Endothelial cell of umbilical vein (primary cell): ENCODE measurements around the gene OR51D1. TPM values are rescaled to one million over a fixed set of nuclear protein-coding genes. Genes with fewer than 3 reads are reported as not detected.

ENCODE experiments used
- BruUV-seq: library from RNA; stranded (reverse); fragments of 400-500 nt; replicated peaks from 2 replicates; lab custom pipeline; 2021; lab: Mats Ljungman, UMichigan
- CTCF ChIA-PET: fragments of 300-600, 350-600 bp; sonication (Branson Sonifier 250); formaldehyde crosslinking; loops from one replicate; lab custom pipeline; 2021; ENCODE audit warnings: antibody characterized with exemption, inconsistent platforms; lab: Charles Lee
- POLR2A ChIA-PET: fragments of 300-600, 350-600 bp; sonication (Branson Sonifier 250); formaldehyde crosslinking; loops from one replicate; lab custom pipeline; 2021; ENCODE audit warnings: antibody characterized with exemption, inconsistent platforms; lab: Charles Lee
- DNase-seq: peaks from one replicate; pipeline ENCODE4 v3.0.0-alpha.2; 2011; ENCODE audit warnings: low read depth, low spot score
- FAIRE-seq: peaks from 2 replicates; lab custom pipeline; 2011; peaks lifted over from hg19 to GRCh38; lab: Jason Lieb, UNC
- H2AFZ ChIP-seq: 2 replicates; pipeline ENCODE4 v1.6.0; 2012; ENCODE audit warnings: low read depth, low read length, control low read depth, inconsistent platforms
- H3K27ac ChIP-seq: 2 replicates; pipeline ENCODE4 v1.5.1; 2011; ENCODE audit warnings: low read depth, mild to moderate bottlenecking, control low read depth, low read length, moderate library complexity; ENCODE audit not compliant: insufficient read depth
- H3K27me3 ChIP-seq, 2 experiments: 2 replicates each; pipeline versions ENCODE4 v1.6.0 to v1.6.1; 2011; ENCODE audit warnings: low read length in 2 of 2, mixed read lengths in 1 of 2; ENCODE audit not compliant: control insufficient read depth in 2 of 2, insufficient read depth in 2 of 2
- H3K36me3 ChIP-seq, 2 experiments: 2 replicates in 1 of 2; 3 replicates in 1 of 2; pipeline ENCODE4 v1.5.1; 2011; ENCODE audit warnings: low read length in 2 of 2, mild to moderate bottlenecking in 1 of 2, moderate library complexity in 1 of 2; ENCODE audit not compliant: control insufficient read depth in 2 of 2, insufficient read depth in 2 of 2; ENCODE audit errors: extremely low read depth in 1 of 2
- H3K4me1 ChIP-seq: 3 replicates; pipeline ENCODE4 v1.5.1; 2011; ENCODE audit warnings: mild to moderate bottlenecking, low read length; ENCODE audit not compliant: control insufficient read depth, insufficient read depth; ENCODE audit errors: extremely low read depth
- H3K4me2 ChIP-seq: 2 replicates; pipeline ENCODE4 v1.6.1; 2011; ENCODE audit warnings: low read length, control low read depth, mixed read lengths; ENCODE audit not compliant: insufficient read depth
- H3K4me3 ChIP-seq, 3 experiments: fragments of 200-600 bp in 1 of 3; sonication (generic), shearing (Covaris generic) in 1 of 3; replicated peaks in 1 of 3; 2 replicates each; pipeline ENCODE4 v1.5.1; 2011 to 2016; ENCODE audit warnings: control low read depth in 3 of 3, low read length in 3 of 3, mild to moderate bottlenecking in 2 of 3, inconsistent platforms in 1 of 3, low read depth in 1 of 3, moderate library complexity in 1 of 3; ENCODE audit not compliant: insufficient read depth in 1 of 3
- H3K79me2 ChIP-seq: 2 replicates; pipeline ENCODE4 v1.6.0; 2012; ENCODE audit warnings: low read length, inconsistent platforms; ENCODE audit not compliant: control insufficient read depth, insufficient read depth
- H3K9ac ChIP-seq: replicated peaks from 2 replicates; pipeline ENCODE3; 2011; ENCODE audit warnings: low read length, control low read depth; ENCODE audit not compliant: insufficient read depth; ENCODE audit errors: extremely low read depth
- H3K9me1 ChIP-seq: replicated peaks from 3 replicates; pipeline ENCODE4 v1.6.0; 2011; ENCODE audit warnings: mild to moderate bottlenecking, low read length; ENCODE audit not compliant: control insufficient read depth, insufficient read depth; ENCODE audit errors: extremely low read depth
- H3K9me3 ChIP-seq: replicated peaks from 2 replicates; pipeline ENCODE4 v1.5.1; 2012; ENCODE audit warnings: low read length, inconsistent platforms; ENCODE audit not compliant: control insufficient read depth, insufficient read depth
- H4K20me1 ChIP-seq: replicated peaks from 2 replicates; pipeline ENCODE3; 2011; ENCODE audit warnings: mild to moderate bottlenecking, low read length; ENCODE audit not compliant: control insufficient read depth, insufficient read depth; ENCODE audit errors: extremely low read depth
- EZH2 ChIP-seq: IDR thresholded peaks from 2 replicates; pipeline ENCODE4 v1.6.1; 2012; ENCODE audit warnings: borderline replicate concordance, low read depth, mild to moderate bottlenecking, moderate library complexity, low read length, inconsistent platforms; ENCODE audit not compliant: severe bottlenecking
- FOS ChIP-seq: IDR thresholded peaks from 2 replicates; pipeline ENCODE4 v1.6.1; 2011; ENCODE audit warnings: mild to moderate bottlenecking, low read length, moderate library complexity, borderline replicate concordance; ENCODE audit not compliant: insufficient read depth
- GATA2 ChIP-seq: IDR thresholded peaks from 2 replicates; pipeline ENCODE4 v1.7.0; 2011; ENCODE audit warnings: low read depth, mild to moderate bottlenecking, moderate library complexity, mixed read lengths, low read length; ENCODE audit not compliant: insufficient read length, insufficient read depth
- JUN ChIP-seq: IDR thresholded peaks from 2 replicates; pipeline ENCODE4 v1.6.1; 2011; ENCODE audit warnings: borderline replicate concordance, low read depth; ENCODE audit not compliant: insufficient read length, insufficient read depth
- MYC ChIP-seq: IDR thresholded peaks from one replicate; pipeline ENCODE4 v1.6.1; 2011; ENCODE audit warnings: mild to moderate bottlenecking, low read depth, low read length
- POLR2A ChIP-seq: IDR thresholded peaks from 2 replicates; pipeline ENCODE4 v1.6.1; 2012; ENCODE audit warnings: low read depth, mild to moderate bottlenecking, control low read depth, low read length
- POLR2AphosphoS5 ChIP-seq: IDR thresholded peaks from 2 replicates; pipeline ENCODE4 v1.6.1; 2012; ENCODE audit warnings: low read depth, mild to moderate bottlenecking, control low read depth, low read length, moderate library complexity; ENCODE audit not compliant: insufficient read depth
- dilution Hi-C: fragments of 300-500 bp; cut with MboI; formaldehyde crosslinking; loops from one replicate; pipeline ENCODE4 v1.15.0; 2019; ENCODE audit warnings: low sequenced_read_pairs; ENCODE audit not compliant: extremely low pct_ligation_motif_present
- intact Hi-C: fragments of 100-400 bp; cut with micrococcal nuclease; formaldehyde crosslinking; loops from one replicate; pipeline ENCODE4 v1.10.0; 2022
- polyA plus RNA-seq, 4 experiments: library from polyadenylated mRNA; depleted of rRNA in 3 of 4; stranded (reverse) in 3 of 4; unstranded in 1 of 4; fragments of >200 nt; gene quantifications; 2 replicates each; pipeline versions ENCODE4 v1.2.1 to v1.2.3, GENCODE V29; 2011 to 2012; ENCODE audit warnings: missing spikeins in 1 of 4
- total RNA-seq: library from RNA; stranded (reverse); gene quantifications from 2 replicates; pipeline ENCODE4 v1.2.3, GENCODE V29; 2021
- TF ChIP-seq, protein P1 (sequence below), 2 donors: IDR thresholded peaks; 1 replicate in 1 of 2; 2 replicates in 1 of 2; pipeline ENCODE4 v1.5.1; 2011; ENCODE audit warnings: low read length in 2 of 2, mild to moderate bottlenecking in 2 of 2, moderate library complexity in 2 of 2, control low read depth in 1 of 2, inconsistent platforms in 1 of 2, low read depth in 1 of 2; ENCODE audit not compliant: insufficient read depth in 1 of 2; ENCODE audit errors: extremely low read depth in 1 of 2
- TF ChIP-seq, protein P2 (sequence below): IDR thresholded peaks from 2 replicates; pipeline ENCODE4 v1.6.1; 2011; ENCODE audit not compliant: insufficient read depth, insufficient read length

OR51D1 gene
- total and polyA plus RNA-seq, 2 donors (not counting 3 experiments of a cell fraction or from before 2014, with no cell fraction given), result not detected

DNA sequence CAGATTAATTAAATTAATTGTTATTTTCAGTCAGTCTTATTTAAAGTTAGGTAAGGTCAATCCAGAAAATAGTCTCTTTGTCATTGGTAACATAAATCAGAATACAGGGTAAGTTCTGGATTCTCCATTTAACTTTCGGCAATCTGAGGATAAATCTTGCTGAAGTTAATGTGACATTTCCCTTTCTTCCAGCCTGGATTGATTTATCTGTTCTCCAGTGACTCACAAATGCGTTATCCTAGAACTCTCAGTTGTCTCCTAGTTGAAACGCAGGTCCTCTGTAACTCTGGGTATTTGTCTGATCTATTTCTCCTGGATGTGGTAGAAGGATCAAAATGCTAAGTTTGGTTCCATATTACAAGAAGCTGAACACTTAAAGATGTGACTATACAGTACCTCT is 27.5 kb downstream of the OR51D1 start:
- Histone ChIP-seq H3K9ac (no peak overlapping the region), H3K36me3 (no peaks in the 10 kb centered on the region), H2AFZ (no peak overlapping the region), H3K4me2 (no peak overlapping the region), H3K79me2 (no peaks in the 10 kb centered on the region), H3K4me1 (no peaks in the 10 kb centered on the region), H3K27ac (no peak overlapping the region), H4K20me1 (no peaks in the 10 kb centered on the region), H3K27me3 (no peaks in the 10 kb centered on the region), H3K9me3 (no peaks in the 10 kb centered on the region), H3K4me3 (no peak overlapping the region), H3K9me1 (no peaks in the 10 kb centered on the region)
- FAIRE-seq (no peak), DNase-seq (no peak)
- ChIA-PET CTCF (no interaction called here), POLR2A (no interaction called here)
- dilution Hi-C loops (no loop called here), intact Hi-C loops (no loop called here)
- BruUV-seq, result no TSS peak
- TF ChIP-seq GATA2 (no peak), POLR2AphosphoS5 (no peak), MYC (no peak), POLR2A (no peak), JUN (no peak), EZH2 (no peak), FOS (no peak)
- TF ChIP-seq, protein P1, sequence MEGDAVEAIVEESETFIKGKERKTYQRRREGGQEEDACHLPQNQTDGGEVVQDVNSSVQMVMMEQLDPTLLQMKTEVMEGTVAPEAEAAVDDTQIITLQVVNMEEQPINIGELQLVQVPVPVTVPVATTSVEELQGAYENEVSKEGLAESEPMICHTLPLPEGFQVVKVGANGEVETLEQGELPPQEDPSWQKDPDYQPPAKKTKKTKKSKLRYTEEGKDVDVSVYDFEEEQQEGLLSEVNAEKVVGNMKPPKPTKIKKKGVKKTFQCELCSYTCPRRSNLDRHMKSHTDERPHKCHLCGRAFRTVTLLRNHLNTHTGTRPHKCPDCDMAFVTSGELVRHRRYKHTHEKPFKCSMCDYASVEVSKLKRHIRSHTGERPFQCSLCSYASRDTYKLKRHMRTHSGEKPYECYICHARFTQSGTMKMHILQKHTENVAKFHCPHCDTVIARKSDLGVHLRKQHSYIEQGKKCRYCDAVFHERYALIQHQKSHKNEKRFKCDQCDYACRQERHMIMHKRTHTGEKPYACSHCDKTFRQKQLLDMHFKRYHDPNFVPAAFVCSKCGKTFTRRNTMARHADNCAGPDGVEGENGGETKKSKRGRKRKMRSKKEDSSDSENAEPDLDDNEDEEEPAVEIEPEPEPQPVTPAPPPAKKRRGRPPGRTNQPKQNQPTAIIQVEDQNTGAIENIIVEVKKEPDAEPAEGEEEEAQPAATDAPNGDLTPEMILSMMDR (IDR thresholded peaks at IDR 0.05; ENCODE audit: extremely low read depth in 1 of 2, insufficient read depth in 1 of 2, low read depth in 1 of 2, low read length in 2 of 2), result no peak
- TF ChIP-seq, protein P2, sequence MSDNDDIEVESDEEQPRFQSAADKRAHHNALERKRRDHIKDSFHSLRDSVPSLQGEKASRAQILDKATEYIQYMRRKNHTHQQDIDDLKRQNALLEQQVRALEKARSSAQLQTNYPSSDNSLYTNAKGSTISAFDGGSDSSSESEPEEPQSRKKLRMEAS, result no peak
